IPS-15b (cell line): ENCODE measurements around the gene CDYL2.

ENCODE experiments used
- H3K27me3 ChIP-seq: one replicate; pipeline ENCODE4 v1.6.1; 2013; ENCODE audit warnings: low read length; ENCODE audit not compliant: control insufficient read depth, insufficient read depth
- H3K36me3 ChIP-seq: one replicate; pipeline ENCODE4 v1.6.1; 2013; ENCODE audit warnings: low read length; ENCODE audit not compliant: control insufficient read depth, insufficient read depth
- H3K4me1 ChIP-seq: one replicate; pipeline ENCODE4 v1.6.1; 2013; ENCODE audit warnings: mild to moderate bottlenecking, low read length; ENCODE audit not compliant: control insufficient read depth, insufficient read depth
- H3K4me3 ChIP-seq: one replicate; pipeline ENCODE4 v1.5.1; 2013; ENCODE audit warnings: low read depth, low read length
- H3K9ac ChIP-seq: one replicate; pipeline ENCODE4 v1.6.1; 2013; ENCODE audit warnings: low read depth, mild to moderate bottlenecking, low read length
- H3K9me3 ChIP-seq: one replicate; pipeline ENCODE4 v1.6.1; 2013; ENCODE audit warnings: mild to moderate bottlenecking, low read length; ENCODE audit not compliant: control insufficient read depth, insufficient read depth

Gene CDYL2, protein sequence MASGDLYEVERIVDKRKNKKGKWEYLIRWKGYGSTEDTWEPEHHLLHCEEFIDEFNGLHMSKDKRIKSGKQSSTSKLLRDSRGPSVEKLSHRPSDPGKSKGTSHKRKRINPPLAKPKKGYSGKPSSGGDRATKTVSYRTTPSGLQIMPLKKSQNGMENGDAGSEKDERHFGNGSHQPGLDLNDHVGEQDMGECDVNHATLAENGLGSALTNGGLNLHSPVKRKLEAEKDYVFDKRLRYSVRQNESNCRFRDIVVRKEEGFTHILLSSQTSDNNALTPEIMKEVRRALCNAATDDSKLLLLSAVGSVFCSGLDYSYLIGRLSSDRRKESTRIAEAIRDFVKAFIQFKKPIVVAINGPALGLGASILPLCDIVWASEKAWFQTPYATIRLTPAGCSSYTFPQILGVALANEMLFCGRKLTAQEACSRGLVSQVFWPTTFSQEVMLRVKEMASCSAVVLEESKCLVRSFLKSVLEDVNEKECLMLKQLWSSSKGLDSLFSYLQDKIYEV

DNA sequence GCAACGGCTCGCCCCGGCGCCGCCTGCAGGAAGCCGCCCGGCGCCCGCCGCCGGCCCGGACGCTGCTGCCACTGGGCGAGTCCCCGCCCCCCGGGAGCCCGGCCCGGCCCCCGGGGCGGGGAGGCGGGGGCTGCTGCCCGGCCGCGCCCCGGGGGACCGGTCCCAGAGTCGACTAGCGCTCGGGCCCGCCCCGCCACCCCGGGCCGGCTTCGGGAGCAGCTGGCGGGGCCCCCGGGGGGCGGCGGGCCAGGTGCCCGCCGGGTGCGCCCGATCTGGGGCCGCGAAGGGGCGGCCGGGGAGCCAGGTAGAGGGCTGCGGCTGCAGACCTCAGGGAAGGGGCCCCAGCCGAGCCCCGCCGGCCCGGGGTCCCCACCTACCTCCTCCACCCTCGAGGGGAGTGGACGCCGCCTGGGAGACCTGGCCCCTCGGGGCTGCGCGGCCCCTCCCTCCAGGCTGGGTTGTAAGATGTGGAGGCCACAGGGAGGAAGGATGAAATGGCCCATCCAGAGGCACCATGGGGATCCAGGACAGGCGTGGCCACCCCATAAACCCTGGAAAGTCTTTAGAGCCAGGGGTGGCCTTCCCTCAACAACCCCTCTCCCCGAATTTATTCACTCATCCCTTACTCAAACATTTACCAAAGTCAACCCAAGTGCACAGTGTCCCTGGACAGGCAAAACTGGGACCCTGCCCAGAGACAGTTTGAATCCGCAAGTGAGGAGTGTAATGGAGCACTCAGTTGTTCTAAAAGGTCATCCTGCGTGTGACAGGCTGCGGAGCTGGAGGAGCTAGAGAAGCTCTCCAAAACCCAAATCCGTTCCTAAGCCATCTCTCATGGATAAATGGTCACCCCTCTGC, at the start of gene CDYL2:
Gene CDYL2 (minus strand): TSS at position 73 of the 858 bp plus-strand sequence. CDS start 425 bp downstream, outside the sequence.
- no peak within 1 kb of the TSS for H3K9ac ChIP-seq
- H3K4me1 ChIP-seq = peaks cover 4% of the 10 kb centered on the region
- no peaks in the 10 kb centered on the region for H3K9me3 ChIP-seq
- peaks cover 28% of the 10 kb centered on the region for H3K27me3 ChIP-seq
- H3K4me3 ChIP-seq = peak within 1 kb of the TSS; percentile 59
- H3K36me3 ChIP-seq = no peaks in the 10 kb centered on the region

DNA sequence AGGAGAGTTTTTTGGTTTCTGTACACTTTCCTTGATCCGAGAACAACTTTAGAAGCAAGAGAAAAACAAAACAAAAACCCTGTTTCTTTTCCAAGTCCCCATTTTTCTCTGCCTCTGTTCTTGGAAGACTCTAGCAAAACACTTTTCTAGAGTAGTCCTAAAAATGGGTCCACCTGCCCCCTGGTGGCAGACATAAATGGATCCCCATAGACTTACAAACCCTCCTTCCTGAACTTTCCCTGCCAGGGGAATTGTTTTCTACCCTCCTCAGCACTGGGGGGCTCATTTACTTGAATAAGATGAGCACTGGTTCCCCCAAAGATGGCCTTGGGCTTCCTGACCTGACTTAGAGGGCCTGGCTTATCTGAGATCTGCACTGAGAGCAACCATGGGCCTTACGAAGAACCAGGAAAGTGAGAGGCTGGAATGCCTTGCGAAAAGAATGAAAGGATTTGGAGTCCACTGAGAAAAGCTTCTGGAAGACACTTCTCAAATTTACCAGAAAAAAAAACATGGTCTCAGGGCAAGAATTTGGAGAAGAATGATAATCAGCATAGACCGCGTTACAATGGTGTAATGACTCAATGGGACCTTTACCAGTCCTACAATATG, 48.0 kb upstream of the CDYL2 start:
- Histone ChIP-seq H3K9ac (no peak overlapping the region), H3K36me3 (no peaks in the 10 kb centered on the region), H3K4me1 (no peaks in the 10 kb centered on the region), H3K27me3 (no peaks in the 10 kb centered on the region), H3K4me3 (no peak overlapping the region), H3K9me3 (no peaks in the 10 kb centered on the region)

DNA sequence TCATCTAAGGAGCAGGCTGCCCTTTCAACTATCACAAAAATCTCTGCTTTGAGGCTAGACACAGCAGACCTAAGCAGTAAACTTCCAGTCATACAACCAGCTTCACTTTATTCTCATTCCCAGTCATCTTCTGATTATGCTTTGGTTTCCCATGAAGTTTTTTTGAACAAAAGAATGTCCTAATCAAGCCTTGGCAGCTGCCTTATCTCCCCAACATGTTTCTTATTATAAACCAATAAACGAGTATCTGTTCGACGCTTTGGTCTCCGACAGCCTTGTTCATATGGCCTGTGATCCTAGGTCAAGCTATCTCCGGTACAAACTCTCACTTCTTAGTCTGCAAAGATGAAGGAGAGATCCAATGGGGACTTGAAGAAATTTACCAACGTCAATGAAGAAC, 47.4 kb upstream of the CDYL2 start:
- H3K36me3 ChIP-seq = no peaks in the 10 kb centered on the region
- no peaks in the 10 kb centered on the region for H3K4me1 ChIP-seq
- H3K9me3 ChIP-seq = no peaks in the 10 kb centered on the region
- no peaks in the 10 kb centered on the region for H3K27me3 ChIP-seq
- H3K9ac ChIP-seq = no peak overlapping the region
- H3K4me3 ChIP-seq = no peak overlapping the region

DNA sequence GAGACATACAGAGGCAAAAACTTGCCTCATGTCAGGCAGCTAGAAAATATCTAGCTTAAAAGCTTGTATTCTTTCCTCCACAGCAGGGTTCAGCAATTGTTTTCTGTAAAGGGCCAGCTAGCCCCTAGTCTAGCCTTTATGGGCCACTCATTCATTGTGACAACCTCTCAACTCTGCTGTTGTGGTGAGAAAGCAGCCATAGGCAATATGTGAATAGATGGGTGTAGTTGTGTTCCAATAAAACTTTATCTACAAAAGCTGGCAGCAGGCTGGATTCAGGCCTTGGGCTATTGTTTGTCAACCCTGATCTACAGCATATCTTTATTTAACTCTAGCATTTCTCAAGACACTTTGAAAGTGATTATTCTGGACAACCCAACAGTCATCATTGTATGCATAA, 46.4 kb upstream of the CDYL2 start:
- H3K4me1 ChIP-seq = no peaks in the 10 kb centered on the region
- H3K9me3 ChIP-seq = no peaks in the 10 kb centered on the region
- no peak overlapping the region for H3K9ac ChIP-seq
- no peak overlapping the region for H3K4me3 ChIP-seq
- no peaks in the 10 kb centered on the region for H3K27me3 ChIP-seq
- no peaks in the 10 kb centered on the region for H3K36me3 ChIP-seq

DNA sequence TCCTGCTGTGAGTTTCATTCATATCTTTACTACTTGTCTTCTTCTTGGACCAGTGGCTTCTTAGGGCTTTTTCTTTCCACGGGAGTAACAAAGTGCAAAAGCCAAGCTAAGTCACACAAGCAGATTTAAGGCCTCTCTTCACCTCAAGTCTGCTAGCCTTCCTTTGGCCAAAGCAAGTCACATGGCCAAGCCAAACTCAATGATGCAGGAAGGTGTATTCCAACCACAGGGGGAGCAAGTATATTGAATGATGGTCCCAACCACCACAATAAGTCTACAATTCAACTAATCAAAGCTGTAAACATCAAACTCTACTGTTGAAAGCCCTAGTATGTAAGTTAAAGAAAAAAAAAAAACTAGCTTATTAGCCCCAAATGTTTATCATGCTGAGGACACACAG, 44.5 kb upstream of the CDYL2 start:
- no peaks in the 10 kb centered on the region for H3K9me3 ChIP-seq
- no peaks in the 10 kb centered on the region for H3K4me1 ChIP-seq
- no peaks in the 10 kb centered on the region for H3K36me3 ChIP-seq
- no peaks in the 10 kb centered on the region for H3K27me3 ChIP-seq
- H3K4me3 ChIP-seq = no peak overlapping the region
- no peak overlapping the region for H3K9ac ChIP-seq

DNA sequence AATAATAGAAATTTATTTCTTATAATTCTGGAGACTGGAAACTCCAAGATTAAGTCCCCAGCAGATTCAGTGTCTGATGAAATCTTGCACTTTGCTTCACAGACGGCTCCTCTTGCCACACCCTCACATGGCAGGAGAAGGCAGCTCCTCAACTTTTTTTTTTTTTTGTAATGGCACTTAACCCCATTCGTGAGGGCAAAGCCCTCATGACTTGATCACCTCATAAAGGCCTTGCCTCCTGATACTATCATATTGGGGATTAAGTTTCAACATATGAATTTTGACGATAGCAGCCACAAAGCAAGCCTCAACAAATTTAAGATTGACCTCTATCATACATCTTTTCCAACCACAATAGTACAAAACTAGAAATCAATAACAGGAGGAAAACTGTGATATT, 42.3 kb upstream of the CDYL2 start:
- no peak overlapping the region for H3K4me3 ChIP-seq
- H3K36me3 ChIP-seq = no peaks in the 10 kb centered on the region
- H3K9ac ChIP-seq = no peak overlapping the region
- H3K4me1 ChIP-seq = no peaks in the 10 kb centered on the region
- no peaks in the 10 kb centered on the region for H3K27me3 ChIP-seq
- no peaks in the 10 kb centered on the region for H3K9me3 ChIP-seq

DNA sequence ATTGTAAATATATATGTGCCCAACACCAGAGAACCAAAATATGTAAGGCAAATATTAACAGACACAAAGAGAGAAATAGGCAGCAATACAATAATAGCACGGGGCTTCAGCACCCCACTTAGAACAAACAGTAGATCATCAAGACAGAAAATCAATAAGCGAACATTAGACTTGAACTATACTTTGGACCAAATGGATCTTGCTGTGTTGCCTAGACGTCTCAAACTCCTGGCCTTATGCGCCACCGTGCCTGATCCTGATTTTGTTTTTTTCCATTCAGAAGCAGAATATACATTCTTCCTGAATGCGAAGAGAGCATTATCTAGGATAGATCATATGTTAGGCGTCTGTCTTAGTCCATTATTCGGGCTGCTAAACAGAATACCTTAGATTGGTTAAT, 41.9 kb upstream of the CDYL2 start:
- no peaks in the 10 kb centered on the region for H3K9me3 ChIP-seq
- H3K9ac ChIP-seq = no peak overlapping the region
- H3K36me3 ChIP-seq = no peaks in the 10 kb centered on the region
- H3K4me1 ChIP-seq = no peaks in the 10 kb centered on the region
- H3K4me3 ChIP-seq = no peak overlapping the region
- H3K27me3 ChIP-seq = no peaks in the 10 kb centered on the region

DNA sequence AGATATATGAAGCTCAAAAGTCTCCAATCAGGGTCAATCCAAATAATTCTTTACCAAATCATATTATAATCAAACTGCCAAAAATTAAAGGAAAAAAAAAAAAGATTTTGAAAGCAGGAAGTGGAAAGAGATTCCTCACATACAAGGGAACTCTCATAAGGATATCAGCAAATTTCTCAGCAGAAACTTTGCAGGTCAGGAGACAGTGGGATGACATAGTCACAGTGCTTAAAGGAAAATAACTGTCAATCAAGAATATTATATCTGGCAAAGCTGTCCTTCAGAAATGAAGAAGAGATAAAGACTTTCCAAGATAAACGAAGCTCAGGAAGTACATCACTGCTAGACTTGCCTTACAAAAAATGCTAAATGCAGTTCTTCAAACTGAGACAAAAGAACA, 40.0 kb upstream of the CDYL2 start:
- Histone ChIP-seq H3K4me1 (no peaks in the 10 kb centered on the region), H3K9ac (no peak overlapping the region), H3K36me3 (no peaks in the 10 kb centered on the region), H3K4me3 (no peak overlapping the region), H3K27me3 (no peaks in the 10 kb centered on the region), H3K9me3 (no peaks in the 10 kb centered on the region)

DNA sequence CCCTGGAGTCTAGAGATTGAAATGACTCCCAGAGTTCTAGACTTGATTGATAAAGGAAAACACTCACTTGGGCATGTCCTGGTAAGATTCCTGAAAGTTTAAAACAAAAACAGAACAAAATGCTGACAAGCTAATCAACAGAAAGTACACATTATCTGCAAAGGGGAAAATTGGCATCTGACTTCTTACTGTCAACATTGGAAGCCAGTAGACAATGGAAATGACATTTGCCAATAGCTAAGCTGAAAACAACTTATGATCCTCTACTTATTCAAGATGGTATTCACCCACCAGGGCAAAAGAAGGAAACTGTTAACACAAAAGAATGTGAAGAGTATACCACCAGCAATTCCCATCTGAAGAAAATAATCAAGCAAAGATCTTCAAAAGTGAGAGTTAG, 36.8 kb upstream of the CDYL2 start:
- Histone ChIP-seq H3K9ac (no peak overlapping the region), H3K4me3 (no peak overlapping the region), H3K36me3 (no peaks in the 10 kb centered on the region), H3K4me1 (no peaks in the 10 kb centered on the region), H3K9me3 (no peaks in the 10 kb centered on the region), H3K27me3 (no peaks in the 10 kb centered on the region)

DNA sequence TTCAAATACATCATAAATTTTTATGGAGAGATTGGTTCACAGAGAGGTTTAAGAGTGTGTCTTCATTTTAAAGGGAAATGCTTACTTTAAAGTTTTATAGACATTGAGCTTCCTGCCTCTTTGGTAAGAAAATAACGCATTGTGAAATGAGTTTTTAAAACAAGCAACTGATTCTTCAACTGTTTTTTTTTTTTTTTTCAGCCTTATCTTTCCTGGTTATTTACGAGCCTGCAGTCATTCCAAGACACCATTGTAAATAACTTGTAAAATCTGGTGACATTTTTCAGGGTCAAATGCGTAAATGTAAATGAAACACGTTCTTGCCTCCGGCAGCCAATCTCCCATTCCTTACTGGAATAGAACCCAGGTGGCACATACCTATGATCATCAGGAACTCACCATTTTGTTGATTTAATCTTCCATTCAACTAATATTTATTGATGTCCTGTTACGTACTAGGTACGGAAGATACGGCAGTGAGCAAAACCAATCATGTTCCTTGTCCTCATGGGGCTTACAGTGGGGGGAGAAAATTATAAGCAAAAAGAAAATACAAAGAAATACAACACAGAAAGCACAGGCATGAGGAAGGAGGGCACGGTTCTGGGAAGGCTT, 33.2 kb upstream of the CDYL2 start:
- Histone ChIP-seq H3K9ac (no peak overlapping the region), H3K27me3 (no peaks in the 10 kb centered on the region), H3K4me3 (no peak overlapping the region), H3K36me3 (no peaks in the 10 kb centered on the region), H3K4me1 (no peaks in the 10 kb centered on the region), H3K9me3 (no peaks in the 10 kb centered on the region)

DNA sequence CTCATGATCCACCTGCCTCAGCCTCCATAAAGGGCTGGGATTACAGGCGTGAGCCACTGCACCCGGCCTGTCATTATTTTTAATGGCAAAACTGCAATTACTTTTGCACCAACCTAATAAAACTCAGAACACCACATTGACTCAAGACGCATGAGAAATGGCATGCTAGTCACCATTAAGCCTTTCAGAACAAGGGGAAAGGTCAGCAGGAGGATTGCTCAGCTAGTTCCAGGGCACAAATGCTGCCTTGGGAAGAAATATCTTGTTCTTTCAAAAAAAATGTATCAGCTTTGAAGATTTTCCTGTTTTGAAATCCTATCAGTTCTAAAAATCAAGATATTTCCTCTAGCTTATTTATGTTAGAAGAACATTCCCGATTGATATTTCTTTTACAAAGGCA, 32.4 kb upstream of the CDYL2 start:
- Histone ChIP-seq H3K4me1 (no peaks in the 10 kb centered on the region), H3K36me3 (no peaks in the 10 kb centered on the region), H3K27me3 (no peaks in the 10 kb centered on the region), H3K9ac (no peak overlapping the region), H3K9me3 (no peaks in the 10 kb centered on the region), H3K4me3 (no peak overlapping the region)
